Glomerular endothelial cell (primary cell): ENCODE data around the gene PDE7B. TPM values are rescaled to one million over a fixed set of nuclear protein-coding genes. Genes with fewer than 3 reads are reported as not detected.

Experiments used
- DNase-seq: peaks from one replicate; pipeline ENCODE4 v3.0.0-alpha.2; 2011; ENCODE audit warnings: low read depth, low spot score; ENCODE audit errors: extremely low read depth
- total RNA-seq: library from RNA; depleted of rRNA; stranded (reverse); fragments of >200 nt; gene quantifications from 2 replicates; pipeline ENCODE4 v1.2.3, GENCODE V29; 2015

The PDE7B gene
- total RNA-seq, 1 donor from 2014 or later, result 37.7 TPM

DNA sequence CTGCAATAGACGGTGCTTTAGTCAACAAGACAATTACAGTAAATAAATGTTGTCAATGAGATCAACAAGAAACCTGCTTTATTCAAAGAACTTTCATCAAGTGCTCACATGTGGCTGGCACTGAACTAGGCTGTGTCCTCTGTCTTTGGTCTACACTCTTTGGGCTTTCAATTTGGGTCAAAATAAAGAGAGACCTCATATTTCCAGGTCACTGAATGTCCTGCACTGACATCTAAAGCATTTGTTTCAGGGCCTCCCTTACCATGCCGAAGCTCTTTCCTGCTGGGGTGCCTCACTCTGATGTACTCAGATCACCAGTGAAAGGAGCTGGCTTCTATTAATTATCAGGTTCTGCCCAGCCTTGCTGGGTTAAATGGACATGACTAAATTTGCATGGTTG lies 32.0 kb downstream of the PDE7B start:
- DNase-seq, result no peak

DNA sequence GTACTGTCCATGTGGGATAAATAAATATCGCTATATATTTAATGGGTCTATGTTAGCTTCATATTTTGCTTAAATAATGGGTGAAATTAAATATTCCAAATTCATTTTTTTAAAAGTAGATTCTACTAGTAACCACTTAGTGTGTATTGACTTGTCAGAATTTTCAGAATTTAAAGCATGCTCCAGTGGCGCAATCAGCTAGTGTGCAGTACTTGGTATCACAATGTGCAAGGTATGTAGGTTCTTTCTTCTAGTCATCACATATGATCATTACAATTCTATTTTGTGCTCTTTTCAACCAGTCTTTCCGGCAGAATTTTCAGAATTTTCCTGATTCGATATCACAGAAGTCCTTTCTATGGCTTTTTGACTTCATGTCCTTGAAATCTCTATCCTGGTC lies 32.6 kb downstream of the PDE7B start:
- DNase-seq, result no peak

DNA sequence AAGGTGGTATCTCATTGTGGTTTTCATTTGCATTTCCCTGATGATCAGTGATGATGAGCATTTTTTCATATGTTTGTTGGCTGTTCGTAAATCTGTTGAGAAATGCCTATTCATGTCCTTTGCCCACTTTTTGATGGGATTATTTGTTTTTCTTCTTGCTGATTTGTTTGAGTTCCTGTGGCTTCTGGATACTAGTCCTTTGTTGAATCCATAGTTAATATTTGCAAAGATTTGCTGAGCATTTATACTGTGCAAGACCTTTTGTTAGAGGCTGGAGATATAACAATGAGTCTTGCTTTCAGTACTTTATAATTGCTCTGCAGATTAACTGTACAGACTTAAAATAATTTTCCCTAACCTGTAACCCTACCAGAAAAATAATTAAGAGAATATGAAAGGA lies 35.6 kb downstream of the PDE7B start:
- no peak for DNase-seq

DNA sequence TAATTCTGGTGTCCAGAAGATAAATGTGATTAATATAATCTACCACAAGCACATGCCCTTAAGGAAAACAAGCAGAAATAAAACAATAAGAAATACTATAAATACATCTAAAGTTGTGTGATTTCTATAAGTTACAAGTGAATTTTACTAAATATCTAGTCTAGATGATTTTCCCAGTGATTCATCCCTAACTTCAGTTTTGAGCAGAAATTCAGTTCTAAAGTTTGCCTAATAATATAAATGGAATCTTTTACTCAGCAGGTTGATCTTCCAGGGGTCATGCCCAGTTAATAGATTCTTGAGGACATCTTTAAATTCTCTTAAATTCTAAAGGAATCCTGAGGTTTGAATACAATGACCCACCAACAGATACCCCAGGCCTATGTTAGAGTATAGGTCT lies 37.3 kb downstream of the PDE7B start:
- no peak for DNase-seq

DNA sequence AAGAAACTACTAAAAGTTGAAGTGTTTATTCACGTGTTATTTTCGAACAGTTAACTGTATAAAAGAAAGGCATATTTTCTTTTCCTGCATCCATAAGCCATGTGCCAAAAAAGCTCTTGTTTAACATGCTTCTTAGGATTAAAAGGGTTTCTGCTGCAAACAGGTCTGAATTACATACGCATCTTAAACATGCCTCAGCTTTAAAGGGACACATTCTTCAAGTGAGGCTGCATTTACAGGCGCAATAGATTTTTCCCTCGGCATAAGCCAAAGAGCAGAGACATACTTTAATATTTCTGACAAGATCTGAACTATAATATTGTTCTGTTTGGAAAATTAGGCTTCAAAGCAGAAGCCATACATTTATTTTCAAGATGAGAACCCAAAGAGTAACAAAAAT lies 39.4 kb downstream of the PDE7B start:
- no peak for DNase-seq

DNA sequence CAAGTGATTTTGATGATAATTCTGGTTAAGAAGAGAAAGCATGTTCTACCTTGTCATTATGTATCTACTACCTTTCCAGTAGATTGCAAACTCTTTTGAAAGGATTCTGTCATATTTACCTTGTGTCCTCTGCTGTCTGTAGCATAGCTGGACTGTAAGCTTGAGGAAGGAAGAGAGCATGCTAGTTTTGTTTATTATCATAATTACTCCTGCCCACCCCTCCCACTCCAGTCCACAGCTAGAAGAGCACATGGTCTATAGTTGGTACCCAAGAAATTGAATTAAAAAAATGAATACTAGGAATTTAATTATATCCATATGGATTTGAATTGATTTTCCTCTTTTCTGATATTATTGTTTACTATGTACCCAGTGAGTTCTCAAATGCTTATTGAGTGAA lies 40.2 kb downstream of the PDE7B start:
- no peak for DNase-seq

DNA sequence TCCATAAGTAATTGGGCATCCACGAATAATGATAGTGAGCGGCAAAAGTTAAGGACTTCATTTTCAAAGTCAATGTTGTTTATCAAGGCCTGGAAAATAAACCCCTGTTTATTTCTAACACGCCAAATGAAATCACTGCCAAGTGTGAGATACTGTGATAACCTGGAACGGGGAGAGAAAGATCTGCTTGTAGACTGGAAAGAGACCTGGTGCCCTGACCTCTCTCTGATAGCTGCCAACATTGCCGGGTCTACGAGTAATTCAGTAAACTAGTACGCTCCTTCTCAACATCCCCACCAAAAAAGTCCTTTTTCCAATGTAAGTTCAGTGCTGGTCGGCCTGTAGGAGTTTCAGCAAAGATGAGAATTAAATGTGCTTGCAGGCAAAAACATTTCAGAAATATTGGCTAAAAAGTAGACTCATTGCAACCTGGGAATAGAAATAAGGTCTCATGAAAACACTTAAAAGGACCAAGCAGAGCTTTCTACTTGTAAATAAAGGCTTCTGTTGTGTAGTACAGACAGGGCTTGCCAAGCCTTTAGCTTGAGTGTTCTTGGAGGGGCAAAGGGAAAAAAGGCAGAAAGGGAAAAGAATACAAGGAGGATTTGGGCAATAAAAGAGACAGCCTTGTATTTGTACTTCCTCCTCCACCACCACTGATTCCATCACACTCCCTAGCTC lies 43.9 kb downstream of the PDE7B start:
- no peak for DNase-seq

DNA sequence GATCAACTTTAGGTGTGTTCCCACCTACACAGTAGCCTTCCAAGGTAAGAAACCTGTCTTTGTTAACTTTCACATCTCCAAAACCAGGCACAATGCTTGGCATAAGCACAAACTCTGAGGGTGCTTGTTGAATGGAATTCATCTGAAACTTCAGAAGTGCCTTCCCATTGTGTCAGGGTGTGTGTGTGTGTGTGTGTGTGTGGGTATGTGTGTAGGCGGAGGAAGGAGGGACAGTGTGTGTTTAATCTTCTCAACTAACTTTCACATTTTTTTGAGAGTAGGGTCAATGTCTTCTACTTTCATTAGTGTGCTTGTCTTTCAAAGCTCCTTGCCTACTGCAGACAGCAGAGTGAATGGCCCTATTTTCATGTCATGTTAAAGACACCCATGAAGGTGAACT lies 45.6 kb downstream of the PDE7B start:
- no peak for DNase-seq

DNA sequence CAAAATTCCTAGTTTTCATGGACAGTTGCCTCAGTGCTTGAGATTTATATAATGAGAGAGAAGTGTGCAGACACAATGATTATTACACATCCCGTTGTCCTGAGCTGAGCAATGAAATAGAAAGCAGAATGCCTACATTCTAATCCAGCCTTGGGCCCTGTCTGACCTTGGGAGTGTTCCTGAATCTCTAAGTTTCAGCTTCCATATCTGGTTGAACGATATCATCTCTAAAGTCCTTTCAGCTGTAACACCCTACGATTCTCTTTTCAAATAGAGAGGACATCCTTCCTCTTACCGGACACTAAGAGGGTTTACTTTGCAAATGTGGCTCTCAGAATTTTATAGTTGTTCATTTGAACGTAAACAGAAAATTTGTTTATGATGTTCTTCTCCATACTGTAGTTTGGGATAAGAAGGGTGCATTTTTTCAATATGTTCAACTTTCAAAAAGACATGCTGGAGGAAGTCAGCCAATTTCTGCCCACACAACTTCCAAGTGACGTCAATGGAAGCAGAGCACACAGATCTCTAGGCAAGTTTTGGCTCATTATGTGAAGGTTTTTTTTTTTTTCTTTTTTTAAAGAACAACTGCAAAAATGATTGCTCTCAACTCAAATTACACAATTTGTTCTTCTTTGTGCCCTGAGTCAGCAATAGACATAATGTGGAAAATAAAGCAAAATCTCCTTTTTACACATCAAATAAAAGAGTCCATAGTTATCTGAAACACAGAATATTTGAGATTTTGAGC lies 50.4 kb downstream of the PDE7B start:
- no peak for DNase-seq

DNA sequence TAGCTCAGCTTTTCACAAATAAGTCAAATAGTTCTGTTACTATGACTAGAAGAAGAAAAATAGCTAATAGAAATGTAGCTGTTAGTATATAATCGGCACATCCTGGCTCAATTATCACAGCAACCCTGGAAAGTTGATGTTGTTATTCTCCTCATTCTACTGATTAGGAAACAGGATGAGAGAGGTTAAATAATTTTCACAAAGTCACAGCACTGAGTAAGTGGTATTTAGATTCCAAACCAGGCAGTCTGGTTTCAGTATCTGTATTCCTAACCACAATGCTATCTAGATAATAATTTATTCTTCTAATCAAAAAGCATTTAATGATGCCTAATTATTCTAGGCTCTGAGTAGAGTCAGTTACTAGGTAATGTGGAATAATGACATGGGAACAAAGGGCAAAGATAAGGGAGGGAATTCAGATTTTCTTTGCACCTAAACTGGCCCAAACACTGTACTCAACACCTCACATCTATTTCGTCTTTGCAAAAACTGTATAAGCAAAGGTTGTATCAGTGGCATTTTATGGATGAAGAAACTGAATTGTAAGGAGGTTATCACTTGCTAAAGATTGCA lies 51.3 kb downstream of the PDE7B start:
- DNase-seq, result no peak

DNA sequence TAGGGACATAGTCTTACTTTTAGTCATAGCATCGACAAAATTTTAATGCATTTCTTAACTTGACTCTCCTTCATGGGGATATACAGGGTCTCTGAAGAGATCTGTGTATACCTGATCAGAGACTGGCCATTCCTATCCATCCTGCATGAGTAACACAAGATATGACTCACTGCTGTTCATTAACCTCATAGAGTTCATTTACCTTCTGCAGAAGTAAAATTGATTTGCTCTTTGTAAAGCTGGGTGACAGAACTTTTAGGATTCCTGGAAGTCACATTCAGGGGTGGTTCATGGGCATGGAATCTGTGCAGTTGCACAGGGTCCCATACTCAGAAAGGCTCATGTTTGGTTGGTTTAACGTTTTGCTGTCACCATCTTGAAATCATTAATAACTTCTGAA lies 53.2 kb downstream of the PDE7B start:
- no peak for DNase-seq

DNA sequence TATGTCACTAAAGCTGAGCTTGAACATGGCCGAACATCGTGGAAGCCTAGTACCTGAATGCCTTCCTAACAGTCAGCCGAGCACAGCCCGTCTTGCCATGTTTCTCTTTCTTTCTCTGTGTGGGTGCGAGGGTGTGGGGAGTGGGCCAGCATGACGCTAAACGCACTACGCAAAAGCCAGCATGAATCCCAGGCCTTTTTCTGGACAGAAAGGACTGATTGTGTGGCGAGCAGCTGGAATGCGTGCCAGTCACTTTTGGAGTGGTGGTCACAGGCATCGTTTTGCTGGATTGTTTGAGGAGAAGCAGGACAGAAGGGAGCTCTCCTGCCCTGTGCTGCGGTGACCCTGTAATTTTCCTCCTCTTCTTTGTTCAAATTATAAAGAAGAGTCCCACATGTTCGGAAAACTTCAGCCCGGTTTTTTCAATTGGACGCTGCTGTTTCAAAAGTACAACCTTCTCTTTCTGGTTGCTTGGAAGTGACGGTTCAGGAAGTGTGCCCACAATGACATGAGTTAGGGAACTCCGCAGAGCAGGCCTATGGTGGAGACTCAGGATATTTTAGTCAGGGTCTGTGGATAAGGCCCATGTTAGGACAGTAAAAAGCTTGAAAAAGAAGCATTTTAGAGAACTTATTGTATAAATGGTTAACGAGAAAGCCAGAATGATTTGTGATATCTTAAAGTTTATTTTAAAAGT lies 54.3 kb downstream of the PDE7B start:
- no peak for DNase-seq

DNA sequence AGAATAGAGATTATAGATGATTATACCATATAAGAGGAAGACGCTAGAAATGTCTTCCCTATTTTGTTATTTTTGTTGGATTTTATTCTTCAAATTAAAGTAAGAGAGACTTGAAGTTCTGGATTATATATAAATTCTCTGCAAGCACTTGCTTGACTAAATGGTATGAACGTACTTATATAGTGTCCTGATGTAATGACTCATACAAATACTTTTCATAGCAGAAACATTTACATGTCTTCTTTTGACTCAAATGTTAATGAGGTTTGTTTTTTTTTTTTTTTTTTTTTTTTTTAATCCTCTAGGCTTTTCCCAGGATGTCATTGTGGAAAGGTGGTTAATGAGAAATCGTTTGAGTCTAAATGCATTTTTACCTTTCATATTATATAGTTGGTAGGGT lies 55.0 kb downstream of the PDE7B start:
- DNase-seq, result no peak

DNA sequence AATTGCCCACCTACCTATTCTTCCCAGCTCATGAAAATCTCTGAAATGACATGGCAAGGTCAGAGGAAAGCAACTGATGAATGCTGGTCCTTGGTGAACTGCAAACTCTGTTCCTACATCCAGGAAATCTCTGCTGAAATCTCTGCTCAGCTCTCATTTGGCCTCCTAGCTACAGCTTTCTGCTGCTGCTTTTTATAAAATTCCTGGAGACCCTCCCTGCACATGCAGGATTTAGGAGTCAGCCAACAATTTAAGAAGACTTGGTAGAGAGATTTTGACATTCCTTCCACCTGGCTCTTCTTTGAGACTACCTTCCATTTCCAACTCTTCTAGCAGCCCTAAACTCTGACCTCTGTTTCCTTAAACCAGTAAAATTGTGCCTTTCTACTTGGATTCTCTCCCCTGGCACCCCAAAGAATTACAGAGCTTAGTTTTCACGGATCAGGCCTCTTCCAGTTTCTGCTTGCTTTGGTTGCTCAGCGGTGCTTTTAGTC lies 55.5 kb downstream of the PDE7B start:
- no peak for DNase-seq

DNA sequence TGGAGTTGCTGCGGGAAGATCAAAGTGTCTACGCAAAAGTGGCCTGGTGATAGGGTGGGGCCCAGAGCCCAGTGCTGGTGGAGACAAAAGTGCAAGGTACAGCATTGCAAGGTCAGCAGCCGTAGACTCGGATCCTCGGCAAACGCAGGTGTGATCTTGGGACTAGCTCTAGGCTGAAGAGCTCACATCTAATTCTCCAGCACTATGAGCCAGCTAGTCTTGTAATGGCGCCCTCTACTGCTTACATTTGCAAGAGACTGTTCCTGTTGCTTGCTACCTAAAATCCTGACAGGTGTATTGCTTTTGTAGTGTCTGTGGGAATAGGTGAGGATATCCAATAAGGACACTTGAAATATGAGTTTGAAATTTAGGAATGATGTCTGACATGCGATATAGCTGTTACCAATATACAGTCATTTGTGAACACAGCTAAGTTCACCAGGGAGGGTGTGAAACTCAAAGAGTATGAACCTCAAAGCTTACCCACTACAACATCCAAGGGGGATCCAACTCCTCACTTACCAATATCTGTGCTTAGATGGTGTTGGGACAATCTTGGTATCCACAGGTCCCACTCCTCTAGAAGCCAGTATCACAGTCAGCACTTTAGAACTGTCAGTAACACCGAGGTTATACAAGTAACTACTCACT lies 58.4 kb downstream of the PDE7B start:
- DNase-seq, result peak; percentile 20

DNA sequence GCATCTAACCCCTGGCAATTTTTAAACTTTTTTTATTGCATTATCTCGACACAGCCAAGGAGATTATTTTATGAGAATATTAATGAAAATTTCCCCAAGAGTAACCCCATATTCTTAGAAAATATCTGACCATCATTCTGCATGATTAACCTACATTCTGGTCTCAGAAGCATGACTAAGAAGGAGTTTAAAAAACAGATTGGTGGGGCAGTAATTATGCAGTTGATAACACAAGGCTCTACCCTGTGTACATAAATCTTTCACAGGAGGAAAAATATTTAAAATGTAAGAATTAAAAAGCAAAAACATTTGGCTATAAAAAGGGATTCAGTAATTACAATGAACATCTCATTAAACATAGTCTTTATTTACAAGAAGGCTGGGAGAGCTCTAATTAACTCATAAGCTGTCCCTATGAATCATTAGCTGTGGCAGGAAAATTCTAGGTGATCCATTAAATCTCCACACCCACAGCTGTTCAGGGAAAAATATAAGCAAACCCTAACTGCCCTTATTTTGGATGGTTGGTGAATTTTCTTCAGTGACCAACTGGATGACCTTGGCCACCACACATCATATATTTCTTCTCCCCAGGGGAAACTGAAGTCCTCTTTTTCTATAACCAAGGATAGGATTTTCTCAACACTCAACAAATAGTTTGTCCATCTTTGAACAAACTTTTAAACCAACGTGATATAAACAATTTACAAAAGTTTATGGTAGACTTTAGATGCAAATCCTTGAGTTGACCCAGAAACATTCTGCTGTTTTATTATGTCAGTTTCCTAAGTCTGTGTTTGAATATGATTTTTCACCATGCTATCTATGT lies 59.5 kb downstream of the PDE7B start:
- no peak for DNase-seq

DNA sequence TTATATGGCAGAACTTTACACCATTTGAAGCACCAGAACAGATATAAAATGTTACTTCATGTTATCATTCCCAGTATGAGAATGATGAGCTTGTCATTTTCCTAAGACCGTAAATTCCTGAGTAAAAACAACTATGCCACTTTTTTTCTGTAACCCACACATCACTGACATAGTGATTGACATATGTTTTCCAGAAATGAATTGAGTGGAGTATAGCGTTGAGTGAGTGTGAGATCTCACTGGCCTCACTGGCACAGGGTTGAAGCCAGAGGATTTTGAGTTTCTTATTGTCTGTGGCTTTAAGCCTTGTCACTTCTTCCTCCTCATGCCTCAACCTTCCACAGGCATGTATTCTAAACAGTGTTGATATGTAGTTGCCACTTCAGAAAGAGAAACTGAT lies 62.3 kb downstream of the PDE7B start:
- no peak for DNase-seq

DNA sequence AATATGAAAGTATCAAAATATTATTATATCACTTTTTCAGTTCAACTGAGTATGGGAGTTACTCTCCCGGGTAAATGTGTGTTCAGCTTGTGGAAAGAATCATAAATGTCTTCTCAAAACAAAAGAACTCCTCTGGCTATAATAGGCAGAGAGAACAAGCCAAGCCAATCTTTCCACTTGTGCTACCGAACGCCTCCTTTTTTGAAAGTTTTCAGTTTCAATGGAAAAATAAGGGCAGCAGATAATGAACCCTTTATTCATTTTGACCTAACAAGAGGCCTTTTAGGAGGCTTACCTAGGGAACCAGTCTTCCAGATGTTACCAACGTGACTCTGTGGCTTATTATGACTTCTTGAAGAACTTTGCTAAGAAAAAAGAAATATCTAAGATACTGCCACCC lies 67.5 kb downstream of the PDE7B start:
- no peak for DNase-seq

DNA sequence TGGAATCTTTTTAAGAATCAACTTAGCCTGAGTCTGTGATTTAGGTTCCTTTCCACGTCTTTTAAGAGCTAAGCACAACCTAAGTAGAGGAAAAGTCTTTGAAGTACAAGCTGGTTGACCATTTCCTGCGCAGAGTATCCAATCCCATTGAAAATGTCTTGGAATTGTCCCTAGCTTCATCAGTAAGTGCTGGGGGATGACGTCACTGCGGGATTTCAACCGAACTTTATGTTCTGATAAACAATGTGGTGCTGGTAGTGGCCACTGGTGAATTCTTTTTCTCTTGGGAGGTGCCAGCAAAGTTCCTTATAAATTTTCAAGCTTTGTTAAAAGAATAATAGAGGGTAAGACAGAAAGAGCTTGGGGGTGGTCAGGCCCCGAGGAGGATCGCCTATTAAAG lies 69.2 kb downstream of the PDE7B start:
- DNase-seq, result no peak

DNA sequence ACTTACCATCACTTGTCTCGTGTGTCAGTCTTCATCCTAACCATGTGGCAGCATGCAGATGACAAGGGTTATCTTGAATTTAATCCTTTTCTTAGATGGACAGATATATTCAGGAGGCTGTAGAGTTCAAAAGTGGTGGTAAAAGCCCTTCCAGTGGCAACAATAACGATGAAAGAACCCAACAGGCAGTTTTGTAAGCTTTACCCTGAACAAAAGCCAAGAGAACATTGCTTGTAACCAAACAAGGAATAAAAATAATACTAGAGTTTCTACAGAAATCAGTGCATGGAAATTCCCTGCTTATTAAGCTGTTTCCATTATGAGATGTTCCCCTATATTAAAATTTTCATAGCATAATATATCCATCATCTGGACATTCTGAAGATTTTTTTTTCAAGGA lies 69.7 kb downstream of the PDE7B start:
- no peak for DNase-seq
